Adrenal gland (tissue), 5 donors: ENCODE data around the gene KRTAP10-9.

Experiments
- CTCF ChIP-seq, 6 experiments: fragments of 450-650 bp in 4 of 6; fragments of 200-600 bp in 2 of 6; sonication (generic) in 1 of 6; IDR thresholded peaks; 1 replicate in 5 of 6; 2 replicates in 1 of 6; pipeline versions ENCODE4 v1.5.1 to v1.8.0; 2016 to 2021; ENCODE audit warnings: antibody characterized with exemption in 6 of 6, mild to moderate bottlenecking in 2 of 6, moderate library complexity in 1 of 6
- POLR2A ChIP-seq, 2 donors: fragments of 450-650 bp; IDR thresholded peaks; one replicate each; pipeline ENCODE4 v1.6.1; 2017; ENCODE audit warnings: antibody characterized with exemption in 2 of 2, mild to moderate bottlenecking in 2 of 2, moderate library complexity in 1 of 2
- donor health status: DM: no; HTN: no; CAD: no.

- TF ChIP-seq POLR2A (IDR thresholded peaks at IDR 0.05): no peak
- no peak for TF ChIP-seq CTCF (IDR thresholded peaks at IDR 0.05)
Measured at GRCh38 chr21:44636209-44637017, 9.5 kb downstream of the KRTAP10-9 start.
